Stimulated activated CD8-positive, alpha-beta memory T cell treated with anti-CD3 and anti-CD28 coated beads, Interleukin-7, amount 100 ng/mL, for 1 hour (primary cell): ENCODE data around the gene RANBP2.
"Not testable (repeated sequence)": the region's sequence is repeated elsewhere in the genome, so short reads cannot be mapped to it uniquely, and the experiment has no call there.

ENCODE experiments used
- DNase-seq, 2 donors: peaks; one replicate each; pipeline ENCODE4 v3.0.0-alpha.2; 2020; ENCODE audit warnings: low read depth in 2 of 2

Gene RANBP2

DNA sequence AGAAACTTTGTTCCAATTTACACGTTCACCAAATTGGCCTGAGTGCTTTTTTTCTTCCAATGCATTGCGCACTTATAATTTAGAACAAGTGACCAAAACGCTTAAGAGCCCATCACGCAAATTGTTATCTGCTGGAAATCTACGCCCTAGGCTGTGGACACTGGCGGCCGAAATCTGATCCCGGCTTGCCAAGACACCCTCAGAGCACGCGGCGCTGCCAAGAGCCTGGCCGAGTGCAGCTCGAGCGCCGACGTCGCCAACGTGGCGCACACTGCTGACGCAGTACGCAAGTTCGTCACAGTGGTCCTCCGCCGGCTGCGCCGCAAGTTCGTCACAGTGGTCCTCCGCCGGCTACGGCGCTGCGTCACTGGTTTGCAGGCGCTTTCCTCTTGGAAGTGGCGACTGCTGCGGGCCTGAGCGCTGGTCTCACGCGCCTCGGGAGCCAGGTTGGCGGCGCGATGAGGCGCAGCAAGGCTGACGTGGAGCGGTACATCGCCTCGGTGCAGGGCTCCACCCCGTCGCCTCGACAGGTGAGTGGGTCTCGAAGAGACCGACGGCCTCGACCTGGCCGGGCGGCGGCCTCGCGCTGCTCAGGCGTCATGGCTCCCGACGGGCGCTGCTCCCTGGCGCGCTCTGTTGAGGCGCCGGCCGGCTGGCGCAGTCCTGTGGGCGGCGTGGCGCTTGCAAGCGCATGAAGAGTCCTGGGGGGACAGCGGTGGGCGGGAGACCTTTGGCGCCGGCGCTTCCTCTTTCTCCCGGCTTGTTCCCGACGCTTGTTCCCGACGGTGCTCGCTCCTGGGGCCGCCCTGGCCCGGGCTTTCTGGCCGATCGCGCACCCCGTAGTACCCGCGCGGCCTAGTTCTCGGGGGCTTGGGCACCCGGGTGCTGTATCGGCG lies at the start of gene RANBP2:
Gene RANBP2, plus strand, starts transcription at position 334 of the 896 bp plus-strand sequence. Its CDS starts 125 bp downstream, at position 459.
- DNase-seq: peak; percentile 85 to 90

DNA sequence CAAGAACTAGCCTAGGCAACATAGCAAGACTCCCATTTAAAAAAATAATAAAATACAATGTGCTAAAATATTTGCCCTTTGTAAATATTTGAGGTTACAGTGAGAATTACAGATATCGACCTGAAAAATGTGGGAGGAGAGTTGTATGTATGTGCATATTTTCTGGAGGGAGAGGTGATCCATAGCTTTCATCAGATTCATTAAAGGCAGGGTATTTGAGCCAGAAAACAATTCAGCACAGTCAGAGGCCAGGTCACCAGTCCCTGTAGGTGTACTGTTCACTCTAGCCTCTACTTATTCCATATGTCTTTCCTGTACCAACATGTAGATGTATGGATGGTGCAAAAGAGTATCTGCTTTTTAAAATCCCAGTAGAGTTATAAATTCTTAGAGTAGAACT lies 49.0 kb upstream of the RANBP2 start:
- not testable (repeated sequence) for DNase-seq

DNA sequence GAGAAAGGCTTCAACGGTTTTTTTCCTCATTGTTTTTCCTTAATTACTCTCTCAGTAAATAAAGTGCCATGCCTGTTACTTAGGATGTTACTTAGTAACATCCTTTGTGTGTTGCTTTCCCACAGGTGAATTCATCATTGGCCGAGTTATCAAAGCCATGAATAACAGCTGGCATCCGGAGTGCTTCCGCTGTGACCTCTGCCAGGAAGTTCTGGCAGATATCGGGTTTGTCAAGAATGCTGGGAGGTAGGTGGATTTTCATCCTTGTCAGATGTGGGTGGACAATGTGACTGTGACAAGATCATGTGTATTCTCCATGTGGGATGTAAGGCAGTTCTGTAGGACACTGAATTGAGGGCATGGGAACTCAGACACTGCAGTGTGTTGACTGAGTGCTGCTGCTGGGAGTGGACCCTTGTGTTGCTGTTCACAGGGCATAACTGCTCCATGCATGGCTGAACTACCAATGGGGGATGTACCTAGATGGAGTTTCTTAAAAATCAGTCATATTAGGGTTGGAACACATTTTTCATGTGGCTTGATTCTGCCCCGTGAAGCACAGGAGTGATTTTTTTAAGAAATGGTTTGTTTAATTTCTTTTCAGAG lies 47.0 kb upstream of the RANBP2 start:
- not testable (repeated sequence) for DNase-seq

DNA sequence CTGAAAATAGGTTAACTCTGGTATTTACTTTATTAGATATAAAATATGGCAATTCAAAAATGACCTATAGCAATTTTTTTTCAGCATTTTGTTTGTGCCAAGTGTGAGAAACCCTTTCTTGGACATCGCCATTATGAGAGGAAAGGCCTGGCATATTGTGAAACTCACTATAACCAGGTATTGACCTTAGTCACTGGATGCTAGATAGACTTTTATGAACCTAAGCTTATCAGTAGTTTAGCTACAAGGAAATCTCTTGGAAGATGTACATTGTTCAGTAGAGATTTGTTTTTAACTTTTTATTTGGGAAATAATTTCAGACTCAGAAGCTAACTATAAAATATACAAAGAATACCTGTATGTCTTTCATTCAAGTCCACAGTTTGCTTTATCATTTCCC lies 42.8 kb upstream of the RANBP2 start:
- DNase-seq: not testable (repeated sequence)

DNA sequence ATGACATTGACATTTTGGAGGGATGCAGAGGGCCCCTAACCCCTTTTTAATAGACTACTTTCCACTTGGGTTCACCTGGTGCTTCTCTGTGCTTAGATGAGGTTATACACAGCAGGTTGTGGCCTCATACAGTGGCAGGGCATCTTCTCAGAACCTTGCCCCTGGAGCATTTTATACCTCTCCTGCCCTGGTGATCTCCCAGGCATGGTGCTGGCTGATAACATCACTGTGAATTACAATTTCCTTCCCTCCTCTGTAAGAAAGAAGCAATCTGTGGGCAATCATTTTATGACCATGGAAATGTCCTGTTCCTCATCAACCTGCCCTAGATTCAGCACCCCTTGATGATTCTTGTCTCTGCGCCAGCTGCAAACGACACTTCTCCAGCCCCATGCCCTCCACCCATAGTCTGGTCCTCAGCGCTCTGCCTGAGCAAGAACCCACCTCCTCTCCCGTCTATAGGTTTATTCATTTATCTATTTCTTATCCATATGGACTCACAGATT lies 42.0 kb upstream of the RANBP2 start:
- DNase-seq: not testable (repeated sequence)

DNA sequence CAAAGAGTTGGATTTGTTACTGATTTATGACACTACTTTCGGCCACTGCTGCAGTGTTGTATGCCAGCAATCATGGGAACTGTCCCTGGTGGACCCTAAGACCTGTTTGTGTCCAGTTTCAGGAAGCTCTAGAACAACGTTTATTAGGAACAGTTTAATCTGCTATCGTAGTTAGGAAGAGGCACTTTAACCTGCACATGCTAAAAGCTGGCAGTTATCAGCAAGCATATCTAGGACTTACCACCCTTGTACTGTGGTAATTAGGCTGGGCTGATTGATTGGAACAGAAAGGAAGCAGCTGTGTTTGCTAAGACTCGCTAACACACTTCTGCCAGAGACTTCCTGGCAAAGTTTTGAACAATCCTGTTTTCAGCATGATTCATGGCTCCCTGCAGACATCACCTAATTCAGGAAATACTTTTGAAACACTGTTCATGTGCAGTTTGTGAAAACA lies 41.1 kb upstream of the RANBP2 start:
- not testable (repeated sequence) for DNase-seq

DNA sequence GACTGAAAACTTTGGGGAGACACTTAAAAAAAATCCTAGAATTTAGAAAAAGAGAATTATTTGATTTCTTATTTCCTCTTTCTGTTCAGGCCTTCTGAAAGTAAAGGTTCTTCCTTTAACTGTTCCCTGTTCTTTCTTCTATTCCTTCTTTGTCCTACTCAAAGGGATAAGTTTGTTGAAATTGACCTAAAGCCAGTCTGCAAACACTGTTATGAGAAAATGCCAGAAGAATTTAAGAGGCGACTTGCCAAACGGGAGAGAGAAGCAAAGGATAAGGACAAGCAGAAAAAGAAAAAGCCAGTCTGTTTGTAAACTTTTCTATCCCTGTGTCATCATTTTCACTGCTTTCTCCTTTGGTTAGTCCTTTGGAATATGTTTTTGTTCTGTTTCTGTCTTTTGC lies 38.5 kb upstream of the RANBP2 start:
- DNase-seq: not testable (repeated sequence)

DNA sequence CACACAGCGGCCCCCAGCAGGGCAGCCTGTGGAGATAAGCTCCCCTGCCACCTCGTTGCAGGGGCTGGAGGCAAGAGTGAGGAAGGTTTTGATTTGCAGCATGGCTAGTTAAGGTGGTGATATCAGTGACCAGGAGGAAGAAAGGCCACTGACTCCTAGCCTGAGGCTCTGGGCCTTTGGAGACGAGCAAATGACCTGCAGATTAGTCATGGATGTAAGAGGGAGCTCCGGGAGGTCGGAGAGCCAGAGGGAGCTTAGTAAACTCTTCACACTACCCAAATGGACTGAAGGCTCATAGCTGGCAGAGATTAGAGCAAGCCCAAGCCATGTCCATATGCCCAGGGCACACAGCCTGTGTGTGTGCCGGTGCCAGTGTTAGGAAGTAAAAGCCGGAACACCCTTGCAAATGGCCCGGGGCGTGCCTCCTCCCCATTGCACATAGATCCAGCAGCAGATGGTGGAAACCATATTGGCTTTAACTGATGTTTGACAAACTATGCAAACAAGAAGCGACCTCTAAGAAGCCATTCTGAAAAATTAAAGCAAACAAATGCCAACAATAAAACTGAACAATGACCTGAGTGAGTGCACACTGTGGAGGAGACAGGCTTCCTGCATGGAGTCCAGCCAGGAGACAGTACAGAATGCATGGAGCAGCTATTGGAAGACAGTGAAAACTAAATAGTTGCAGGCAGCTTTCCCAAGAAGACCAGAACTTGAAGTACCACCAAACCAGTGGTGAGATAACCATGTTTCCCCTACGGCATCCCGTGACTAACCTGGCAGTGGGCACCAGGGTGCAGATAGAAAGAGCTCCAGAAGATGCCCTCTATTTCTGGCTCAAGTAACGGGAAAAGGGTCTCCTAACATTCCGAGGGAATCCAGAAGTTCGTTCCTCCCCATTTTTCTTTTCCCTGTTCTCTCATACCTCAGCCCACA lies 30.2 kb upstream of the RANBP2 start:
- not testable (repeated sequence) for DNase-seq

DNA sequence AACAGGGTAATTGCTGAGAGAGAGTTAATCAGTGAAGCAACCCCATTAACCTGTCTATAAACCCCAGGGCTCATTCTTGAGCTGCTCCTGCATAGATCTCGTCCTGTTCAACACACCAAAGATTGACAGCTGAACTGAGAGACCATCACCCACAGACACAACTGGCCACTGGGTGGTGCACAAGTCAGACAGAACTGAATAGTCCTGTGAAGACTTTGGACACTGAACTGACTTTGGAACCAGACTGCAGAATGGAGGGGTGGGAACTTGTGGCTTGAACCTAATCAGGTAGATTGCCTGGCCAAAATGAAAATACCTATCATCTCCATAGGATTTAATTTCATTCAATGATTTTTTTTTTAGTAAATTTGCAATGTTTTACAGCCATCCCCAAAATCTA lies 29.3 kb upstream of the RANBP2 start:
- not testable (repeated sequence) for DNase-seq

DNA sequence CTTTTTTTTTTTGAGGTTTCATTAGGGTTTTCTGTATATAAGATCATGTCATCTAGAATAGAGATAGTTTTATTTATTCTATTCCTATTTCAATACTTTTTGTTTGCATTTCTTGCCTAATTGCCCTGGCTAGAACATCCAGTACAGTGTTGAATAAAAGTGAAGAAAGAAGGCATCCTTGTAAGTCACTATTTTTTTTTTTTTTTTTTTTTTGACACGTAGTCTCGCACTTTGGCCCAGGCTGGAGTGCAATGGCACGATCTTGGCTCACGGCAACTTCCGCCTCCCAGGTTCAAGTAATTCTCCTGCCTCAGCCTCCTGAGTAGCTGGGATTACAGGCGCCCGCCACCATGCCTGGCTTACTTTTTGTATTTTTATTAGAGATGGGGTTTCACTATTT lies 27.8 kb upstream of the RANBP2 start:
- DNase-seq: no peak

DNA sequence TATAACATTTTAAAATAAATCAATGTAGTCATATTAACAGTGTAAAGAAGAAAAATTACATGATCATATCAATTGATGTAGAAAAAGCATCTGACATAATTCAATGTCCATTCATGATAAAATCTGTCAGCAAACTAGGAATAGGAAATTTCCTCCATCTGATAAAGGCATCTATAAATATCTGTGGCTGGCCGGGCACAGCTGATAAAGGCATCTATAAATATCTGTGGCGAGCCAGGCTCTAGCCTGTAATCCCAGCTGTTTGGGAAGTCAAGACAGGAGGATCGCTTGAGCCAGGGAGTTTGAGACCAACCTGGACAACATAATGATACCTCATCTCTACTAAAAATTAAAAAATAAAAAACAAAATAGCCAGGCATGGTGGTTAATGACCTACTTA lies 18.1 kb upstream of the RANBP2 start:
- DNase-seq: no peak

DNA sequence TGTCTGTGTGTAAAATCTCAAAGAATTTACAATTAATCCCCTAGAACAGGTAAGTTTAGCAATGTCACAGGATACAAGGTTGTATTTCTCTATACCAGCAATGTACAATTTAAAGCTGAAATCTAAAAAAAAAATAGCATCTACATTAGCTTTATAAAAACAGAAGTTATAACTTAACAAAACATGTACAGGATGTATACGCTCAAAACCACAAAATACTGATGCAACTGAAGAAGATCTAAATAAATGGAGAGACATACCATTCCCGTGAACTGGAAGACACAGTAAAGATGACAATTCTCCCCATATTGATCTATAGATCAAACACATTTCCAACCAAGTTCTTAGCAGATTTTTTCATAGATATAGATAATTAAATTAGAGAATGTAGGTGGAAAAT lies 17.5 kb upstream of the RANBP2 start:
- DNase-seq: no peak

DNA sequence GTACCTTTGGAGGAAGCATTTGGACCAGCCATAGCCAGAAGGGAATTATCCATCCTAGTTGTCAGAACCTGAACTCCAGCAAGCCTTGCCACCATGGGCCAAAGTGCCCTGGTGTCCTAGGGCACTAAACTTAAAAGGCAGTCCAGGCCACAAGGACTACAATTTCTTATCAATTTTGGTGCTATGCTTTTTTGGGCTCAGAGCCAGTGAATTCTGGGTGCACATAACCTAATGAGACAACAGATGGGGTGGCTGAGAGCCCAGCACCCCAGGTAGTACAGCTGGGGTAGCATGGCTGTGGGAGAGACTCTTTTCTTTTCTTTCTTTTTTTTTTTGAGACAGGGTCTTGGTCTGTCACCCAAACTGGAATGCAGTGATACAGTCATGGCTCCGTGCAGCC lies 14.4 kb upstream of the RANBP2 start:
- no peak for DNase-seq

DNA sequence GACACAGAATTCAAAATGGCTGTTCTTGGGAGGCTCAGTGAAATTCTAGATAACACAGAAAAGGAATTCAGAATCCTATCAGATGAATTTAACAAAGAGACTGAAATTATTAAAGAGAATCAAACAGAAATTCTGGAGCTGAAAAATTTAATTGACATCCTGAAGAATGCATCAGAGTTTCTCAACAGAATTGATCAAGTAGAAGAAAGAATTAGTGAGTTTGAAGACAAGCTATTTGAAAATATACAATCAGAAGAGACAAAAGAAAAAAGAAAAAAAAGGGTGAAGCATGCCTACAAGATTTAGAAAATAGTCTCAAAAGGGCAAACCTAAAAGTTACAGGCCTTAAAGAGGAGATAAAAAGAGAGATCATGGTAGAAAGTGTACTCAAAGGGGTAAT lies 12.0 kb upstream of the RANBP2 start:
- DNase-seq: no peak

DNA sequence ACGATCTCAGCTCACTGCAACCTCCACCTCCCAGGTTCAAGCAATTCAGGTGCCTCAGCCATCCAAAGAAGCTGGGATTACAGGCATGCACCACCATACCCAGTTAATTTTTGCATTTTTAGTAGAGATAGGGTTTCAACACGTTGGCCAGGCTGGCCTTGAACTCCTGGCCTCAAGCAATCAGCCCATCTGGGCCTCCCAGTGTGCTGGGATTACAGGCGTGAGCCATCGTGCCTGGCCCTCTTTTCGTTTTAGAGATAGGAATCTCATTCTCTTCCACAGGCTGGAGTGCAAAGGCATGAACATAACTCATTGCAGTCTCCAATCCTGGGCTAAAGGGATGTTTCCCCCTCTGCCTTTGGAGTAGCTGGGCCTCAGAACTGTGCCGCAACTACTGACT lies 2.3 kb upstream of the RANBP2 start:
- not testable (repeated sequence) for DNase-seq

DNA sequence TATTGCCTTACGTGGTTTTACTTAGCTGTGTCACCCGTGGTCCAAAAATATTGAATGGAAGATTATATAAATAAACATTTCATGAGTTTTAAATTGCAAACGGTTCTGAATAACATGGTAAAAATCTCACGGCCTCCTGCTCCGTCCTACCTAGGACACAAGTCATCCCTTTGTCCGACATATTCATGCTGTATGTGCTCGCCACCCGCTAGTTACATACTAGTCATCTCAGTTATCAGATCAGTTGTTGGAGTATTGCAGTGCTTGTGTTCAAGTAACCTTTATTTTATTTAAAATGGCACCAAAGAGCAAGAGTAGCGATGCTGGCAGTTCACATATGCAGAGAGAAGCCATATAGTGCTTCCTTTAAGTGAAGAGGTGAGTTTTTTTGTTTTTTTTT lies 6.8 kb downstream of the RANBP2 start:
- DNase-seq: not testable (repeated sequence)

DNA sequence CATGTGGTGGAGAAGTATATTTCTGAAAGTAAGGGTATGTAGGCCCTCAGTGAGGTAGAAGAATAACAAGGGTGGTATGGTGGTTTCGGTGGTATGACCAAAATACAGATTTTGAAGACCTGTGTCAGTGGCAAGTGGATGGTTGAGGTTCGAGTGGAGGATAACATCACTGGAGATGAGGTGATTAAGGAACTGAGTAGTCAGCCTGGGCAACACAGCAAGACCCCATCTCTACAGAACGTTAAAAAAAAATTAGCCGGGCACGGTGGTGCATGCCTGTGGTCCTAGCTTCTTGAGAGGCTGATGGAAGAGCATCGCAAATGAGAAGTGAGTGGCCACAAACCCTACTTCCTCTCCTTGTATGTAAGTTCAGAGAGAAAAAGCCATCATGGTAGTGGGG lies 15.4 kb downstream of the RANBP2 start:
- not testable (repeated sequence) for DNase-seq

DNA sequence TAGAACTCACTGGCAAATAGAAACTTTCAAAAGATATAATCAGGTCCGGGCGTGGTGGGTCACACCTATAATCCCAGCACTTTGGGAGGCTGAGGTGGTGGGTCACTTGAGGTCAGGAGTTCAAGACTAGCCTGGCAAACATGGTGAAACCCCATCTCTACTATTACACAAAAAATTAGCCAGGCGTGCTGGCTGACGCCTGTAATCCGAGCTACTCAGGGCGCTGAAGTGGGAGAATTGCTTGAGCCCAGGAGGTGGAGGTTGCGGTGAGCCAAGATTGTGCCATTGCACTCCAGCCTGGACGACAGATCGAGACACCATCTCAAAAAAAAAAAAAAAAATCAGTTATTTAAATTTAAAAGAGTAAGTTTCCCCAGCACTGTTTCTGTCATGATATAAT lies 38.7 kb downstream of the RANBP2 start:
- DNase-seq: not testable (repeated sequence)

DNA sequence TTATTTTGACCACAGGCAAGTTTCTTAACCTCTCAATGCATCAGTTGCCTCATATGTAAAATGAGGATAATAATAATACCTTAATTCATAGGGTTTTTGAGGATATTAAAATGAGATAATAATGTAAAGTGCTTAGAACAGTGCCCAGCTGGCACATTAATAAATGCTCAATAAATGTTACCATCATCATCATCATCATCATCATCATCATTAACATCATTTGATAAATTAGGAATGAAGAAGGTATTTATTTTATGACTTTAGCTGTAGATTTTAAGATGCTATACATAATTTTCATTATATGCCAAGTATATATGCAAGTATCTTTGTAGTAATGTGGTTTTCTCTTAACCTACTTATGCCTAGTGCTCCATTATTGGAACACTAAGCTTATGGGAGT lies 43.3 kb downstream of the RANBP2 start:
- not testable (repeated sequence) for DNase-seq

DNA sequence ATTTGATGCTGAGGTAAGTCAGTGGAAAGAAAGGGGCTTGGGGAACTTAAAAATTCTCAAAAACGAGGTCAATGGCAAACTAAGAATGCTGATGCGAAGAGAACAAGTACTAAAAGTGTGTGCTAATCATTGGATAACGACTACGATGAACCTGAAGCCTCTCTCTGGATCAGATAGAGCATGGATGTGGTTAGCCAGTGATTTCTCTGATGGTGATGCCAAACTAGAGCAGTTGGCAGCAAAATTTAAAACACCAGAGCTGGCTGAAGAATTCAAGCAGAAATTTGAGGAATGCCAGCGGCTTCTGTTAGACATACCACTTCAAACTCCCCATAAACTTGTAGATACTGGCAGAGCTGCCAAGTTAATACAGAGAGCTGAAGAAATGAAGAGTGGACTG lies 47.4 kb downstream of the RANBP2 start:
- not testable (repeated sequence) for DNase-seq

DNA sequence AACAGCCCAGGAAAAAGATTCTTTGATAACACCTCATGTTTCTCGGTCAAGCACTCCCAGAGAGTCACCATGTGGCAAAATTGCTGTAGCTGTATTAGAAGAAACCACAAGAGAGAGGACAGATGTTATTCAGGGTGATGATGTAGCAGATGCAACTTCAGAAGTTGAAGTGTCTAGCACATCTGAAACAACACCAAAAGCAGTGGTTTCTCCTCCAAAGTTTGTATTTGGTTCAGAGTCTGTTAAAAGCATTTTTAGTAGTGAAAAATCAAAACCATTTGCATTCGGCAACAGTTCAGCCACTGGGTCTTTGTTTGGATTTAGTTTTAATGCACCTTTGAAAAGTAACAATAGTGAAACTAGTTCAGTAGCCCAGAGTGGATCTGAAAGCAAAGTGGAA lies 48.6 kb downstream of the RANBP2 start:
- DNase-seq: not testable (repeated sequence)

DNA sequence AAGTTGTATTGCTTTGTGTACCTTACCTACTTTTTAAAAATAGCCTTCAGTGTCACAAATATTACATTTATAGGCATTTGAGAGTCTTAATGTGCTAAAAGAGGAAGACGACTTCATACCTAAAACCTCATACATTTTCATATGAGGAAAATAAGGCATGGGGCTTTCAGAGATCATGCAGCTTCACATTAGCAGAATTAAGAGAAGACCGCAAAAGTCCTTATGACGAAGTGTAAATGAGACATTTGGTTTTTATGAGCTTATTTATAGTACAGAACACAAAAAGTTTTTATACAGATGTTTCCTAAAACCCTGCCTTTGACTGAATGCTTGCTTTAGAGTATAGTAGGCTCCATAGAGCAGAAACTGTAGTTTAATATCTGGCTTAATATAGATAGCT lies 57.2 kb downstream of the RANBP2 start:
- no peak for DNase-seq
